Hepatocyte (in vitro differentiated cells): ENCODE data around the gene BCAP31. TPM values are rescaled to one million over a fixed set of nuclear protein-coding genes. Genes with fewer than 3 reads are reported as not detected.
"Not testable (repeated sequence)": the region's sequence is repeated elsewhere in the genome, so short reads cannot be mapped to it uniquely, and the experiment has no call there.

Source experiments
- DNase-seq: peaks from one replicate; pipeline ENCODE4 v3.0.0-alpha.2; 2016; ENCODE audit warnings: low spot score
- H2AFZ ChIP-seq: fragments of 200-600 bp; sonication (generic); 2 replicates; pipeline ENCODE4 v1.6.0; 2016; ENCODE audit warnings: antibody characterized with exemption, mild to moderate bottlenecking
- H3K27ac ChIP-seq: fragments of 200-600 bp; sonication (generic); 2 replicates; pipeline ENCODE4 v1.5.1; 2016; ENCODE audit warnings: mild to moderate bottlenecking
- H3K27me3 ChIP-seq: fragments of 200-600 bp; sonication (generic); 2 replicates; pipeline ENCODE4 v1.6.1; 2016
- H3K36me3 ChIP-seq: fragments of 200-600 bp; sonication (generic); replicated peaks from 2 replicates; pipeline ENCODE4 v1.5.1; 2016; ENCODE audit warnings: low read depth; ENCODE audit not compliant: insufficient read depth
- H3K4me1 ChIP-seq: fragments of 200-600 bp; sonication (generic); 2 replicates; pipeline ENCODE4 v1.5.1; 2016; ENCODE audit warnings: mild to moderate bottlenecking, moderate library complexity; ENCODE audit not compliant: insufficient read depth
- H3K4me2 ChIP-seq: fragments of 200-600 bp; sonication (generic); 2 replicates; pipeline ENCODE4 v1.6.0; 2016
- H3K4me3 ChIP-seq: fragments of 200-600 bp; sonication (generic); 2 replicates; pipeline ENCODE4 v1.5.1; 2016; ENCODE audit warnings: mild to moderate bottlenecking
- H3K79me2 ChIP-seq: fragments of 200-600 bp; sonication (generic); 2 replicates; pipeline ENCODE4 v1.6.0; 2017; ENCODE audit warnings: mild to moderate bottlenecking
- H3K9me2 ChIP-seq: fragments of 200-600 bp; sonication (generic); replicated peaks from 2 replicates; pipeline ENCODE4 v1.6.0; 2017; ENCODE audit warnings: mild to moderate bottlenecking; ENCODE audit not compliant: insufficient read depth
- H3K9me3 ChIP-seq: fragments of 200-600 bp; sonication (generic); 2 replicates; pipeline ENCODE4 v1.5.1; 2016; ENCODE audit warnings: low read depth, mild to moderate bottlenecking
- H4K20me1 ChIP-seq: fragments of 200-600 bp; sonication (generic); 2 replicates; pipeline ENCODE4 v1.6.0; 2016; ENCODE audit warnings: mild to moderate bottlenecking; ENCODE audit not compliant: insufficient read depth, poor library complexity, severe bottlenecking
- EZH2 ChIP-seq: fragments of 200-600 bp; sonication (generic); IDR thresholded peaks from 2 replicates; pipeline ENCODE4 v1.6.1; 2016; ENCODE audit warnings: antibody characterized with exemption, mild to moderate bottlenecking, borderline replicate concordance
- EZH2phosphoT487 ChIP-seq: fragments of 200-600 bp; sonication (generic); IDR thresholded peaks from one replicate; pipeline ENCODE4 v1.6.1; 2018; ENCODE audit warnings: antibody characterized with exemption, mild to moderate bottlenecking, low read depth, moderate library complexity; ENCODE audit not compliant: unreplicated experiment, severe bottlenecking
- WGBS: methylation state at CpG from one replicate; pipeline ENCODE4 v1.1.6; 2016; ENCODE audit warnings: low lambda C conversion rate; ENCODE audit errors: missing lambda C conversion rate; 5-methylcytosine and 5-hydroxymethylcytosine counted together
- polyA plus RNA-seq: library from polyadenylated mRNA; unstranded; fragments of >200 nt; fragmentation: Nextera tagmentation; extraction: Ambion mirVana; gene quantifications from 2 replicates; pipeline ENCODE4 v1.2.1, GENCODE V29; 2016
- total RNA-seq: library from RNA; depleted of rRNA; stranded (reverse); fragments of >200 nt; gene quantifications from 2 replicates; pipeline ENCODE4 v1.2.3, GENCODE V29; 2014
- TF ChIP-seq, protein P1 (sequence below): fragments of 200-600 bp; sonication (generic); IDR thresholded peaks from 2 replicates; pipeline ENCODE4 v1.5.1; 2016; ENCODE audit warnings: antibody characterized with exemption, mild to moderate bottlenecking; ENCODE audit not compliant: poor library complexity

BCAP31 gene
- total and polyA plus RNA-seq, 2 experiments from 2014 or later: 146 to 351 TPM

DNA sequence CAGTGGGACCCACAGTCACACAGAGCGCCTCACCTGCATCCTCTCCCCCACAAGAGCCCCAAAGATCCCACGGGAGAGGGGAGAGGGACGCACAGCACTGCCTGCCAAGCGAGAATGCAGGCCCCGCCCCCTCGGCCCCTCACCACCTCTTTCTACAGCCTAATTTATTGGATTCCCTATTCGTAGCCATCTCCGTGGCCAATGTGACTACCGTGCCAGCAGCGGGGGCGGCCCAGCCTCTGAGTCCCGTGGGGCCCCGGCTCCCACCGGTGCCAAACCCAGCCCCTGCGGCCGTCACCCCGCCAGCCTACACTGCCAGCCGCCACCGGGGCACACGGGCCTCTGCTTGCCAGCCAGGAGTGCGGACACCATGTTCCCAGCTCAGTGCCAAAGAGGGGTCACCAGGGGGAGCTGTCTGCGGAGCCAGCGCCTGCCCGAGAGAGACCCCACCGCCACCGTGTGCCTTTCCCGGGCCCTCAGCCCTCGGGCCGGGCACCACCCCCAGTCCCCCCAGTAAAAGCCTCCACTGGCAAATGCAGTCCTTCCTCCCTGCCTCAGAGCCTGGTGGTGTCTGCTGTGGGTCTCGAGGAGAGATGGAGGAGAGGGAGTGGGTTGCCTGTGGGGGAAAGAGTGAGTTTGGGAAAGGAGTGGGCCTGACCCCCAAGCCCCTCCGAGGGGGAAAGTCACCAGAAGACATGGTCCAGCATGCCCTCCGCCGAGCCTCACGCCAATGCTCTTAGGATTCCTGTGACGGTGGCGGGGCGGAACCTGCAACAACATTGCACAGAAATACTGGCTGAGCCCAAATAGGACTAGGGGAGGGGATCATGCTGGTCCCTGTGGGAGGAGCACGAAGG is 20.3 kb upstream of the BCAP31 start:
- H3K27me3 ChIP-seq: no peaks in the 10 kb centered on the region
- WGBS: 58% methylated on average over 32 of the region's 38 CpGs
- no peaks in the 10 kb centered on the region for H3K36me3 ChIP-seq
- H2AFZ ChIP-seq: no peak overlapping the region
- H4K20me1 ChIP-seq: no peaks in the 10 kb centered on the region
- no peaks in the 10 kb centered on the region for H3K9me2 ChIP-seq
- H3K79me2 ChIP-seq: no peaks in the 10 kb centered on the region
- H3K4me2 ChIP-seq: peak overlapping the region; percentile 68
- TF ChIP-seq EZH2 (no peak), EZH2phosphoT487 (no peak)
- TF ChIP-seq, protein P1, sequence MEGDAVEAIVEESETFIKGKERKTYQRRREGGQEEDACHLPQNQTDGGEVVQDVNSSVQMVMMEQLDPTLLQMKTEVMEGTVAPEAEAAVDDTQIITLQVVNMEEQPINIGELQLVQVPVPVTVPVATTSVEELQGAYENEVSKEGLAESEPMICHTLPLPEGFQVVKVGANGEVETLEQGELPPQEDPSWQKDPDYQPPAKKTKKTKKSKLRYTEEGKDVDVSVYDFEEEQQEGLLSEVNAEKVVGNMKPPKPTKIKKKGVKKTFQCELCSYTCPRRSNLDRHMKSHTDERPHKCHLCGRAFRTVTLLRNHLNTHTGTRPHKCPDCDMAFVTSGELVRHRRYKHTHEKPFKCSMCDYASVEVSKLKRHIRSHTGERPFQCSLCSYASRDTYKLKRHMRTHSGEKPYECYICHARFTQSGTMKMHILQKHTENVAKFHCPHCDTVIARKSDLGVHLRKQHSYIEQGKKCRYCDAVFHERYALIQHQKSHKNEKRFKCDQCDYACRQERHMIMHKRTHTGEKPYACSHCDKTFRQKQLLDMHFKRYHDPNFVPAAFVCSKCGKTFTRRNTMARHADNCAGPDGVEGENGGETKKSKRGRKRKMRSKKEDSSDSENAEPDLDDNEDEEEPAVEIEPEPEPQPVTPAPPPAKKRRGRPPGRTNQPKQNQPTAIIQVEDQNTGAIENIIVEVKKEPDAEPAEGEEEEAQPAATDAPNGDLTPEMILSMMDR: peak; percentile 20
- no peaks in the 10 kb centered on the region for H3K4me1 ChIP-seq
- no peak overlapping the region for H3K4me3 ChIP-seq
- H3K27ac ChIP-seq: no peak overlapping the region
- no peaks in the 10 kb centered on the region for H3K9me3 ChIP-seq
- no peak for DNase-seq

DNA sequence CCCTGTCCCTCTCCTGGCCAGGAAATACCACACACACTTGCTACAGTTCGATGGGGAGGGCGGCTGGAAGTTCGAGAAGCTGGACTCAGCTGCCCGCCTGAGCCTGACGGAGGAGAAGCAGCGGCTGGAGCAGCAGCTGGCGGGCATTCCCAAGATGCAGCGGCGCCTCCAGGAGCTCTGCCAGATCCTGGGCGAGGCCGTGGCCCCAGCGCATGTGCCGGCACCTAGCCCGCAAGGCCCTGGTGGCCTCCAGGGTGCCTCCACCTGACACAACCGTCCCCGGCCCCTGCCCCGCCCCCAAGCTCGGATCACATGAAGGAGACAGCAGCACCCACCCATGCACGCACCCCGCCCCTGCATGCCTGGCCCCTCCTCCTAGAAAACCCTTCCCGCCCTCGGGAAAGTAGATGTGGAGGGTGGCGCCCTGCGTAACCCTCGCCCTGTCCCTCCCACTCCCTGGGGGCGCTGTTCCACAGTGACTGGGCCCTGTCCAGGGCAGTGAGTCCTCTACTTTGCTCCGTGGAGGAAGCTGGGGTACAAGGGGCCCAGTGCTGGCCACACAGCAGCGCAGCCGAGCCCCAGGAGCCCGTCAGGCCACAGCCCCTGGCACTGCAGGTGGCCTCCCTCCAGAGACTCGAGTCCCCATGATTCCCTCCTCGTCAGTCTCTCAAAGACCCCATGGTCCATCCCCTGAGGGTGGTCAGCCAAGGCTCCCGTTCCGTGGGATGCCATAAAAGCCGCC is 19.5 kb upstream of the BCAP31 start:
- DNase-seq: peak; percentile 61
- H3K27ac ChIP-seq: peak overlapping the region; percentile 23
- not testable (repeated sequence) for H3K9me2 ChIP-seq, H3K4me1 ChIP-seq, H3K4me3 ChIP-seq, H3K9me3 ChIP-seq, H3K27me3 ChIP-seq, H4K20me1 ChIP-seq, H2AFZ ChIP-seq, H3K36me3 ChIP-seq, H3K79me2 ChIP-seq
- TF ChIP-seq, protein P1: peak; percentile 16
- H3K4me2 ChIP-seq: peak overlapping the region; percentile 68
- WGBS: 55% methylated on average over 30 of the region's 35 CpGs

DNA sequence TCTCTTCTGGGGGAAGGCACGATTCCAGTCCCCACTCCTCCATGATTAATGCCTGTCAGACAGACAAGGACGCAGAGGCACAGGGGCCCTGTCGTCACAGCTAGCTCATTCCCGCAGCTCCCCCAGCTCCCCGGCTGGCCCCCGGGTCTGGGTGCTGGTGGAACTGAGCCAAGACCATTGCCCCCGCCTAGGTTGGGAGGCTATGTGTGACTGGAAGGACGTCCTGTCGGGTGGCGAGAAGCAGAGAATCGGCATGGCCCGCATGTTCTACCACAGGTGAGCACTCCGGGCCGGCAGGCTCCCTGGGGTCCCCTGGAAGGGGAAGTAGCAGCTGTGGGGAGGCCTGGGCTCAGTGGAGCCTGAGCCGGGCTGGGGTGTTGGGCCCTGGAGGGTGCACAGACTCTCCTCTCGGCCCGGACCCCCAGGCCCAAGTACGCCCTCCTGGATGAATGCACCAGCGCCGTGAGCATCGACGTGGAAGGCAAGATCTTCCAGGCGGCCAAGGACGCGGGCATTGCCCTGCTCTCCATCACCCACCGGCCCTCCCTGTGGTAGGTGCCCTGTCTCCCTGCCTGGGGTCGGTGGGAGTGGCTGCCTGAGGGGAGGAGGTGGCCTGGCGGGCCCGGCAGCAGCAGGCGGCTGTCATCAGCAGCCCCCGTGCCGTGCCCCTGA is 18.7 kb upstream of the BCAP31 start:
- not testable (repeated sequence) for DNase-seq
- H3K4me2 ChIP-seq: peak overlapping the region; percentile 68
- 83% methylated on average over 32 of the region's 32 CpGs for WGBS

DNA sequence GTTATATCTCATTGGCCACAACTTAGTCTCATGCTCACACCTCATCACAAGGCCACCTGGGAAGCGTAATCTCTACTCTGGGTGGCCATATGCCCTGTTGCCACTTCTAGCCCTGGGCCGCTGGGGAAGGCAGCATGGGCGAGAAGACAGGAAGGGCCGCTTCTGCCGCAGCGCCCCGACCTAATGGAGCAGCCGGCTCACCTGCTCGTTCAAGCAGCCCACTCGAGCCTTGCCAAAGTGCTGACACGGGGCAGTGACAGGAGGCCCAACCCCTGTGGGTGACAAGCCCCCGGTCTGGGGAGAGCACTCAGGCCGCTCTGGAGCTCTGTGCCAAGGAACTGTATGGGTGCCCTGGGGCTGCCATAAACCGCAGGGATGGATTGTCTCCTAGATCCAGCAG is 17.9 kb upstream of the BCAP31 start:
- not testable (repeated sequence) for DNase-seq, H3K27me3 ChIP-seq, H3K9me3 ChIP-seq, H3K4me3 ChIP-seq, H3K79me2 ChIP-seq, H3K36me3 ChIP-seq, H4K20me1 ChIP-seq, H3K4me2 ChIP-seq, H3K27ac ChIP-seq, H3K9me2 ChIP-seq, H2AFZ ChIP-seq, H3K4me1 ChIP-seq
- 89% methylated on average over 14 of the region's 14 CpGs for WGBS

More for the DNA sequence above, 18.7 kb upstream of the BCAP31 start:
- H3K27me3 ChIP-seq, H3K36me3 ChIP-seq, H3K9me3 ChIP-seq, H3K4me1 ChIP-seq, H3K9me2 ChIP-seq, H3K4me3 ChIP-seq, H3K79me2 ChIP-seq, H2AFZ ChIP-seq, H4K20me1 ChIP-seq: not testable (repeated sequence)
- H3K27ac ChIP-seq: peak overlapping the region; percentile 23
